Colonic mucosa (tissue), 4 donors: ENCODE data around the gene SLC22A13. TPM values are rescaled to one million over a fixed set of nuclear protein-coding genes. Genes with fewer than 3 reads are reported as not detected.

Source experiments
- DNase-seq: peaks from one replicate; pipeline ENCODE4 v3.0.0-alpha.2; 2020
- H3K27ac ChIP-seq: fragments of 200-600 bp; one replicate; pipeline ENCODE4 v1.8.0; 2021
- H3K27me3 ChIP-seq: fragments of 200-600 bp; one replicate; pipeline ENCODE4 v1.8.0; 2021
- H3K36me3 ChIP-seq: fragments of 200-600 bp; one replicate; pipeline ENCODE4 v1.8.0; 2021
- H3K4me1 ChIP-seq: fragments of 200-600 bp; one replicate; pipeline ENCODE4 v1.8.0; 2021; ENCODE audit warnings: mild to moderate bottlenecking
- H3K4me3 ChIP-seq: fragments of 200-600 bp; one replicate; pipeline ENCODE4 v1.8.0; 2021
- H3K9ac ChIP-seq, 2 donors: one replicate each; pipeline ENCODE4 v1.7.0; 2013; ENCODE audit warnings: control low read depth in 2 of 2, low read depth in 2 of 2, low read length in 2 of 2
- H3K9me3 ChIP-seq: fragments of 200-600 bp; one replicate; pipeline ENCODE4 v1.8.0; 2021
- intact Hi-C: fragments of 100-400 bp; cut with DNase I; formaldehyde crosslinking; loops from one replicate; pipeline ENCODE4 v1.14.1; 2022
- total RNA-seq, 2 donors: library from RNA; stranded (reverse); fragmentation: NEBNext Ultra II Directional in 1 of 2; extraction: Animal tissue kit (Norgen Biotek cat#: 25700) in 1 of 2; gene quantifications; one replicate each; pipeline ENCODE4 v1.2.1, GENCODE V29; 2021
- TF ChIP-seq, protein P1 (sequence below): fragments of 200-600 bp; IDR thresholded peaks from one replicate; pipeline ENCODE4 v1.8.0; 2022; ENCODE audit warnings: antibody characterized with exemption, mild to moderate bottlenecking
- donor health status: healthy.
- donor health status: DM: no; HTN: no; CAD: no.
- donor health status: DM: no; HTN: no; CAD: no.

SLC22A13 gene
- total RNA-seq, 2 donors from 2014 or later = 0.27 to 1.1 TPM

DNA sequence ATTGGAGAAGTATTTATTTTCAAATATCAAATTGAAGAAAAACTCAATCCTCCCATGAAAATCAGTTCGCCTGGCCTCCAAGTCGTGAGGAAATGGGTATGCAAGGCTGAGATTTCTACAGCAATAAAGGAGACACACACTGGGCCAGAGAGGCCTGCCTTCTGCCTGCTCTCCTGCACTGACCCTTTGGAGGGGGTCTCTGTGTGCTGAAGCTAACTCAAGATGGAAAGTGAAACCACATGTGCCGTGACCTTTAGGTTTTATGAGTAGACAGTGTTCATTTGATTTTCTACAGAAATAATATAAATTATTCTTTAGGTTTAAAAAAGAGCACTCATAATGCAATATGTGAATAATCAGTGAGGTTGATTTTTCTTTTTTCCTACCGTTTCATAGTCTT, 11.9 kb upstream of the SLC22A13 start:
- H3K4me1 ChIP-seq = no peaks in the 10 kb centered on the region
- no peak overlapping the region for H3K9ac ChIP-seq
- H3K27ac ChIP-seq = no peak overlapping the region
- peaks cover 5% of the 10 kb centered on the region for H3K36me3 ChIP-seq
- no peaks in the 10 kb centered on the region for H3K27me3 ChIP-seq
- DNase-seq = no peak
- TF ChIP-seq, protein P1, sequence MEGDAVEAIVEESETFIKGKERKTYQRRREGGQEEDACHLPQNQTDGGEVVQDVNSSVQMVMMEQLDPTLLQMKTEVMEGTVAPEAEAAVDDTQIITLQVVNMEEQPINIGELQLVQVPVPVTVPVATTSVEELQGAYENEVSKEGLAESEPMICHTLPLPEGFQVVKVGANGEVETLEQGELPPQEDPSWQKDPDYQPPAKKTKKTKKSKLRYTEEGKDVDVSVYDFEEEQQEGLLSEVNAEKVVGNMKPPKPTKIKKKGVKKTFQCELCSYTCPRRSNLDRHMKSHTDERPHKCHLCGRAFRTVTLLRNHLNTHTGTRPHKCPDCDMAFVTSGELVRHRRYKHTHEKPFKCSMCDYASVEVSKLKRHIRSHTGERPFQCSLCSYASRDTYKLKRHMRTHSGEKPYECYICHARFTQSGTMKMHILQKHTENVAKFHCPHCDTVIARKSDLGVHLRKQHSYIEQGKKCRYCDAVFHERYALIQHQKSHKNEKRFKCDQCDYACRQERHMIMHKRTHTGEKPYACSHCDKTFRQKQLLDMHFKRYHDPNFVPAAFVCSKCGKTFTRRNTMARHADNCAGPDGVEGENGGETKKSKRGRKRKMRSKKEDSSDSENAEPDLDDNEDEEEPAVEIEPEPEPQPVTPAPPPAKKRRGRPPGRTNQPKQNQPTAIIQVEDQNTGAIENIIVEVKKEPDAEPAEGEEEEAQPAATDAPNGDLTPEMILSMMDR = no peak
- no peaks in the 10 kb centered on the region for H3K9me3 ChIP-seq
- no peak overlapping the region for H3K4me3 ChIP-seq
- intact Hi-C loops = no loop called here

DNA sequence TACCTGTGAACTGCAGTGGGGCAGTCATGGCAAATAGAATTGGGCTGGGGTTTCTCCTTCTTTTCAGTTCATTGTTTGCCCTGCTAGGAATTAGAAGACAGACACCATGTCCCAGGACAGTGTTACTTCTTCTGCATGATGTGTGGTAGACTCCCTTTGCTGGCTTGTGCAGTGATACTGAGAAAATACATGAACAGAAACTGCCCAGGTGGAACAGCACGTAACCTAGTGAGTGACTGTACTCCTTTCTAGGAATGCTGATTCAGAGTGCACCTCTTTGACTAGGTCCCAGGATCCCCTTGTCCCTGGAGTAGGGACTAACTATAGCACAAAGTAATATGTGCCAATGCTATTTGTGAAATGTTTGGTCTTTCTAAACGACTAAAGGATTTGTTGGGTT, 10.7 kb upstream of the SLC22A13 start:
- intact Hi-C loops = no loop called here
- Histone ChIP-seq H3K4me3 (no peak overlapping the region), H3K27me3 (no peaks in the 10 kb centered on the region), H3K9ac (no peak overlapping the region), H3K9me3 (no peaks in the 10 kb centered on the region), H3K27ac (no peak overlapping the region), H3K36me3 (peaks cover 5% of the 10 kb centered on the region), H3K4me1 (no peaks in the 10 kb centered on the region)
- TF ChIP-seq, protein P1 = no peak
- no peak for DNase-seq

DNA sequence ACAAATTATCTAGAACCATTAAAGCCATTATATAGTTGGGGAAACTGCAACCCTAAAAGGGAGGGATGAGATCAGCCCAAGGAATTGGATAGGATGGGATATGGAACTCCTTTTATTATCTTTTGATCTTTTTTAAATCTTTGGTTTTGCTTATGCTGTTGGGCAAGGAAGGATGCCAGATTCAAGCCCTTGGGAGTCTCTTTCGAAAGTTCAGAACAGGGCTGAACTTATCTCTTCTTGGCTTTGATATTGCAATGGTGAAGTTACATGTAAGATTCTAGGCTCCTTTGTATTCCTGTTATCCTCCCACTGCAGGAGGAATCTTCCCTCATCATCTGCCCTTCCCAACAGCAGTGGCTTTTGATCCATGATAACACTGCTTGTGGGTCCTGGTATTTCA, 10.0 kb upstream of the SLC22A13 start:
- TF ChIP-seq, protein P1 = no peak
- Histone ChIP-seq H3K4me3 (no peak overlapping the region), H3K36me3 (peaks cover 5% of the 10 kb centered on the region), H3K9me3 (no peaks in the 10 kb centered on the region), H3K4me1 (no peaks in the 10 kb centered on the region), H3K27me3 (no peaks in the 10 kb centered on the region), H3K27ac (no peak overlapping the region), H3K9ac (no peak overlapping the region)
- intact Hi-C loops = no loop called here
- DNase-seq = no peak

DNA sequence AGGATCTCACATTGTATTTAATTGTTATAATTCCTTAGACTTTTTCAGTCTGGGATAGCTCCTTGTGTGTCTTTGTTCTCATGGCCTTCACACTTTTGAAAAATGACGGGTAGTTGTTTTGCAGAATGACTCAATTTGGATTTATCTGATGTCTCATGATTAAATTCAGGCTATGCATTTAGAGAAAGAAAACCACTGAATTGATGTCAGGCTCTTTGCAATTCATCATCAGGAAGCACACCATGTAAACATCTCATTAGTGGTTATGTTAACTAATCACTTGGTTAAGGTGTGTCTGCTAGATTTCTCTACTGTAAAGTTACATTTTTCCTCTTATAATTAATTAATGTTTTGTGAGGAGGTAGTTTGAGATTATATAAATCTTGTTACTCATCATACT, 8.0 kb upstream of the SLC22A13 start:
- H3K4me1 ChIP-seq = no peaks in the 10 kb centered on the region
- H3K27me3 ChIP-seq = no peaks in the 10 kb centered on the region
- H3K9ac ChIP-seq = no peak overlapping the region
- intact Hi-C loops = no loop called here
- no peak overlapping the region for H3K4me3 ChIP-seq
- no peak for DNase-seq
- peaks cover 5% of the 10 kb centered on the region for H3K36me3 ChIP-seq
- no peak overlapping the region for H3K27ac ChIP-seq
- TF ChIP-seq, protein P1 = no peak
- H3K9me3 ChIP-seq = no peaks in the 10 kb centered on the region

DNA sequence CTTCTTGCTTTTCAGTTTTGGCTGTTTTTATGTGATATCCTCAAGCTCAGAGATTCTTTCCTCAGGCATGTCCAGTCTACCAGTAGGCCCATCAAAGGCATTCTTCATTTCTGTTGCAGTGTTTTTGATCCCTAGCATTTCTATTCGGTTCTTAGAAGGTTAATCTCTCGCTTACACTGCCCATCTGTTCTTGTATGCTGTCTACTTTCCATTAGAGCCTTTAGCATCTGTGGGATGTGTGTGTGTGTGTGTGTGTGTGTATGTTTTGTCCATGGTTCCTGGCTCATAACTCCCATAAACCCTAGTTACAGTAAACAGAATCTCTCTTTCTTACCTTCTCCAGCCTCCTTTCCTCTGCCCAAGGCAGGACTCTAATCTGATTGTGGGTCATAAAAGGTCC, 5.1 kb upstream of the SLC22A13 start:
- H3K27me3 ChIP-seq = no peaks in the 10 kb centered on the region

More for the DNA sequence above, 5.1 kb upstream of the SLC22A13 start:
- intact Hi-C loops = no loop called here
- Histone ChIP-seq H3K27ac (no peak overlapping the region), H3K4me1 (no peaks in the 10 kb centered on the region), H3K36me3 (no peaks in the 10 kb centered on the region), H3K9me3 (no peaks in the 10 kb centered on the region), H3K4me3 (no peak overlapping the region), H3K9ac (no peak overlapping the region)
- DNase-seq = no peak
- TF ChIP-seq, protein P1 = no peak
